GM18867 (cell line): ENCODE data around the gene TMEM184C.

Experiments
- ATAC-seq: cut with Tn5 transposase; IDR thresholded peaks from one replicate; pipeline ENCODE4 v1.9.1; 2021; ENCODE audit warnings: mild to moderate bottlenecking, moderate library complexity; ENCODE audit not compliant: unreplicated experiment

The TMEM184C gene

GRCh38 chr4:147599206-147599605, 18.0 kb upstream of the TMEM184C start:
- ATAC-seq = no peak

- no peak for ATAC-seq
Measured at GRCh38 chr4:147599769-147600168, 17.4 kb upstream of the TMEM184C start.

GRCh38 chr4:147605499-147605898, 11.7 kb upstream of the TMEM184C start:
- ATAC-seq = no peak

DNA sequence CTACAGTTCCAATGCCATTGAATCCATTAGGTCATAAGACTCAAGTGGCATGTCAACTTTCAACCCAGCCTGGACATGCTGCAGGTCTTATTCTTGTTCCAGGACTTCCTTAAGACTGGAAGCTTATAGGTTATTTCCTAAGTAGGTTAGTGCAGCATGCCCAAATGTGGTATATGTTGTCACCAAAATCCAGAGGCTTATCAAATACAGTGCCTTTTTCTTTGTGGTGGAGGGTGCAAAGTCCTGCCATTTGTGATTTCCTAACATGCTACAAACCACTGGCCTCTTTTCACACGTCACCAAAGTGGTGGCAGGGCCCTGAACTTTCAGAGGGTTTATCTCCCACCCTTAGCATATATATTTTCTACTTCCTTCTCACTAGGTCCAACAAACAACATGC, 9.7 kb upstream of the TMEM184C start:
- no peak for ATAC-seq

- no peak for ATAC-seq
Measured at GRCh38 chr4:147610686-147611085, 6.5 kb upstream of the TMEM184C start.

- ATAC-seq = peak; percentile 18
Measured at GRCh38 chr4:147616849-147617172, 386 bp upstream of the TMEM184C start.

DNA sequence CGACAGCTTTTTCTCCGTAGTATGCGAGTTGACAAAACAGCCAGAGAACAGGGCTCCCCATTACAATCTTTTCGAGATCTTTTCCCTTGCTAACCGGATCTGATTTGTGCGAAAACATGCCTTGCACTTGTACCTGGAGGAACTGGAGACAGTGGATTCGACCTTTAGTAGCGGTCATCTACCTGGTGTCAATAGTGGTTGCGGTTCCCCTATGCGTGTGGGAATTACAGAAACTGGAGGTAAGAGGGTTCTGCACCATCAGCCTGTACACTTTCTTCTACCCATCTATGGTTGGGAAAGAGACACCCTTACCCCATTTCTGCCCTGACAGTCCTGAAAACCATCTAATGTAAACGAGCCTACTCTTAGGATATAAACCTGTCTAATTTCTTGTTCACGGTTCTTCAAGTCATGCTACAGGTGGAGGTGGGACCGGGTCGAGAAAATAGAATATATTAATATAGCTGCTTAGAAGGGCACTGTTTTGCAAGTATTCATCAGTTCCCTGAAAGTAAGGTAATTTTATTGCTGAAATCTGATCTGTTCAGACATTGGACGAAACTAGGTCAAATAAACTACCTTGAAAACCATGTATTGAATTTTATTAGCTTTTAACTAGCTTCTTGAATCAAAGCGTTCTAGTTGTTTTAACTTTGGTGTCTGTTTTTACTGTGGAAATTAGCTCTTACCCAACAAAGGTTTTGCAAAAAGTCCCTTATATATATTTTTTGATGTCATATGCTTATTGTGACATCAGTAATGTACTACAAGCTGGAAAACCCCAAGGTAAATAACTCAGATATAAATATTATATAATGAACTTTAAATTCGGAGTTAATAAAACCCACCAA, 869 bp downstream of the TMEM184C start:
- ATAC-seq = peak; percentile 15

DNA sequence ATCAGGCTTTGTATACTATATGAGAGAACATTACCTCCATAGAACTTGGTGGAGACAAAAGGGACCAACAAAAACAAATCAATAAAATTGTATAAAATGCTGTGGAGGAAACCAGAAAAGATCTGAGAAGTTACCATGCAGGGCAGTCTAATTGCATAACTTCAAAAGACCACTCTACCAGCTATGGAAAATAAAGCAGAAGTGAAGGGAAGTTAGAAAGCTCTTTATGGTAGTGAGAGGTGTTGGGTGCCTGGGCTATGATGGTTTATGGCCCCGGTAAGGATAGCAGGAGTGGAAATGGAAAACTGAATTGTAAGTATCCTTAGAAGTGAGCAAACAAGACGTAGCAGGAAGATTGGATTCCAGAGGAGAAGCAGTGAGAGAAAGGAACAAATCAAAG, 3.1 kb downstream of the TMEM184C start:
- no peak for ATAC-seq

- ATAC-seq = no peak
Measured at GRCh38 chr4:147625733-147626132, 8.5 kb downstream of the TMEM184C start.

- no peak for ATAC-seq
Measured at GRCh38 chr4:147626903-147627302, 9.7 kb downstream of the TMEM184C start.

DNA sequence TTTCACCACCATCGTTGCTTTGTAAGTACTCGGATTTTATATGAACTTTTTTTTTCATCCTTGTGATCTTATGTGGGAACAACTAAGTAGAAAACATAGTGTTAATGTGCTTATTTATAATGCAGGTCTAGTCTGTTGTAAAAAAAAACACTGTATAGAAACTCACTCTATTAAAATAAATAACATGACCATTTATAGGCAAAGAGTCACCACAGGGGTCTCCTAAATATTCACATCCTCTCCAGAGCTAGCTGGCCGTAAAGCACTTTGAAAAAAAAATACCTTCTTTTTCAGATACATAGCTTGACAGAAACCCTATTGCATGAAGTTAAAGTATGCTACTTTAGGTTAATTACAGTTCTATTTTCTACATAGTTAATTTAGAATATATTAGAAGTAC, 11.2 kb downstream of the TMEM184C start:
- ATAC-seq = no peak

- ATAC-seq = no peak
Measured at GRCh38 chr4:147629783-147630730, 12.9 kb downstream of the TMEM184C start.

DNA sequence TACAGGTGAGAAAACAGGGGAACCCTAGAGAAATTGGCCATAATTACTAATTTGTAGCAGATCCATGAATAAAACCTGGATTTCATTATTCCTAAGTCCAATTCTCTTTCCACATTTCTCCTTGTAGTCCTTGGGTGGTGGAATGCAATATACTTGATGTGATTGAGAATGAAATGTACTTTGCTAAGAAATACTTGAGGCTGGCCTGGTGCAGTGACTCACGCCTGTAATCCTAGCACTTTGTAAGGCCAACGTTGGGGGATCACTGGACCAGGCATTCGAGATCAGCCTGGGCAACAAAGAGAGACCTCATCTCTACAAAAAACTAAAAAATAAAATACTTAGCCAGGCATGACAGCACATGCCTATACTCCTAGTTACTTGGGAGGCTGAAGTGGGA, 15.9 kb downstream of the TMEM184C start:
- ATAC-seq = no peak

DNA sequence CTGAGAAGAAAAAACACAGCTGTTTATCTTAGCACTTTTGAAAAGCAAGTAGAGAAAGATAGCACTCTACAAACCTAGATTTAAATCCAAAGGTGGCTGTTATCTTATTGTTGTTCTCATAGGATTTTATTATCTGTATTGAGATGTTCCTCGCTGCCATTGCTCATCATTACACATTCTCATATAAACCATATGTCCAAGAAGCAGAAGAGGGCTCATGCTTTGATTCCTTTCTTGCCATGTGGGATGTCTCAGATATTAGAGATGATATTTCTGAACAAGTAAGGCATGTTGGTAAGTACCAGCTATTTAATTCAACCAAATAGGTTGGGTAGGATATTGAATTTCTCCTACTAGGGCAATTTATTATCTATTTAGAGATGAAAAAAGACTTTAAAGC, 16.4 kb downstream of the TMEM184C start:
- ATAC-seq = no peak

DNA sequence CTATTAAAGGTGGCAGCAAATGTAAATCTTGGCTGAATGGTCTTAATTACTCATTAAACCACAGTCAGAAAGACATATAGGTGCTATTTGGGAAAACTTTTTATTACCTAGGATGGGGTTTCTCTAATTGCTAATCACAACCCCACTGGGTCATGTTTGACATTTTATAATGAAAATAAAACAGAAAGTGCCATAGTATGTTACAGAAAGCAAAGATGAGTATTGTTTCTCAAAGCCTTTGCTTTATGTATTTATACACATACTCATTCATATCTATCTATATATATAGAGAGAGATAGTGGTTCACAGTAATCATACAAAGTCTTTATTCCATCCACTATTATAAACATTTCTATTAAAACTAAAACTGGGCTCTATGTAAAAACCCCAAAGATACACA, 18.2 kb downstream of the TMEM184C start:
- no peak for ATAC-seq

GRCh38 chr4:147638365-147638764, 21.2 kb downstream of the TMEM184C start:
- no peak for ATAC-seq

GRCh38 chr4:147638942-147639341, 21.7 kb downstream of the TMEM184C start:
- ATAC-seq = peak; percentile 48

- ATAC-seq = no peak
Measured at GRCh38 chr4:147639388-147639787, 22.2 kb downstream of the TMEM184C start.

DNA sequence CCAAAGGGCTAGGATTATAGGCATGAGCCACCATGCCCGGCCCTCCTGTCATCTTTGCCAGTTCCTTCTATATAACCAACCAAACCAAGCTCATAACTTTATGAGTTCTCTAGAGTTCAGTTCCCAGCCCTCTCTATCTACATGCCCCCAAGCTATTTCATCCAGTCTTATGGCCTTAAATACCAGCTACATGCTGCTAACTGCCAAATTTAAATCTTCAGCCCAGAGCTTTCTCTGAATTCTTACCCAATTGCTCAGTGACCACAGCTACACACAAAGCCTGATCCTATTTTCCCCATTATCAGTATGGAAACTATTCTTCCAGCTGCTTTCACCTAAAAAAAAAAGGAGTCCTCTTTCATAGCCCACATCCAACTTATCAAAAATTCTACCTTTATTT, 23.1 kb downstream of the TMEM184C start:
- no peak for ATAC-seq

- ATAC-seq = no peak
Measured at GRCh38 chr4:147643616-147644015, 26.4 kb downstream of the TMEM184C start.

GRCh38 chr4:147644471-147644870, 27.3 kb downstream of the TMEM184C start:
- no peak for ATAC-seq

GRCh38 chr4:147645099-147645498, 27.9 kb downstream of the TMEM184C start:
- no peak for ATAC-seq
